VCaP (cell line): ENCODE data around the gene PIK3CB.
"Not testable (repeated sequence)": the region's sequence is repeated elsewhere in the genome, so short reads cannot be mapped to it uniquely, and the experiment has no call there.

Source experiments
- H3K27ac ChIP-seq: fragments of 450-650 bp; 2 replicates; pipeline ENCODE4 v1.5.1; 2017
- TF ChIP-seq, protein P1 (sequence below): fragments of 450-650 bp; conservative IDR thresholded peaks from 2 replicates; pipeline ENCODE4 v1.5.1; 2017; ENCODE audit warnings: mild to moderate bottlenecking, moderate library complexity

Gene PIK3CB

GRCh38 chr3:138767498-138768104 lies 67.1 kb downstream of the PIK3CB start:
- no peak overlapping the region for H3K27ac ChIP-seq
- TF ChIP-seq, protein P1, sequence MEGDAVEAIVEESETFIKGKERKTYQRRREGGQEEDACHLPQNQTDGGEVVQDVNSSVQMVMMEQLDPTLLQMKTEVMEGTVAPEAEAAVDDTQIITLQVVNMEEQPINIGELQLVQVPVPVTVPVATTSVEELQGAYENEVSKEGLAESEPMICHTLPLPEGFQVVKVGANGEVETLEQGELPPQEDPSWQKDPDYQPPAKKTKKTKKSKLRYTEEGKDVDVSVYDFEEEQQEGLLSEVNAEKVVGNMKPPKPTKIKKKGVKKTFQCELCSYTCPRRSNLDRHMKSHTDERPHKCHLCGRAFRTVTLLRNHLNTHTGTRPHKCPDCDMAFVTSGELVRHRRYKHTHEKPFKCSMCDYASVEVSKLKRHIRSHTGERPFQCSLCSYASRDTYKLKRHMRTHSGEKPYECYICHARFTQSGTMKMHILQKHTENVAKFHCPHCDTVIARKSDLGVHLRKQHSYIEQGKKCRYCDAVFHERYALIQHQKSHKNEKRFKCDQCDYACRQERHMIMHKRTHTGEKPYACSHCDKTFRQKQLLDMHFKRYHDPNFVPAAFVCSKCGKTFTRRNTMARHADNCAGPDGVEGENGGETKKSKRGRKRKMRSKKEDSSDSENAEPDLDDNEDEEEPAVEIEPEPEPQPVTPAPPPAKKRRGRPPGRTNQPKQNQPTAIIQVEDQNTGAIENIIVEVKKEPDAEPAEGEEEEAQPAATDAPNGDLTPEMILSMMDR, result no peak

DNA sequence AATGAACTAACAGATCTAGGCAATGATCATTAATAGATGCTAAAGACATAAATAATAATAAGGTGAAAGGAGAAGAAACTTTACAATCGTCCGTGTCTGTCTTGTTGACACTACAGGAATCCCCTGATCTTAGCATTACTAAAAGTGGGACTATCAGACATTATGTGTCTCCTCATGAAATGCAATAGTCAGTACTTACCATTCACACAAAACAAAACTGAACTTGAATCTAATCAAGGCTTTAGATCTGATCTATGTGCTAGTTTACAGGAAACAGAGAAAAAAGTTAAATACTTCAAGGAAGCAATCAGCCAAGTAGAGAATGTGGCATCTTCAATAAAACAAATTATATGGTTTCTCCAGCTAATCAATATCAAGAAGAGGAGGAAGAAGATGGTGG lies 73.7 kb downstream of the PIK3CB start:
- TF ChIP-seq, protein P1, result no peak
- no peak overlapping the region for H3K27ac ChIP-seq

GRCh38 chr3:138748190-138748589 lies 86.5 kb downstream of the PIK3CB start:
- H3K27ac ChIP-seq, result no peak overlapping the region
- TF ChIP-seq, protein P1, result no peak

DNA sequence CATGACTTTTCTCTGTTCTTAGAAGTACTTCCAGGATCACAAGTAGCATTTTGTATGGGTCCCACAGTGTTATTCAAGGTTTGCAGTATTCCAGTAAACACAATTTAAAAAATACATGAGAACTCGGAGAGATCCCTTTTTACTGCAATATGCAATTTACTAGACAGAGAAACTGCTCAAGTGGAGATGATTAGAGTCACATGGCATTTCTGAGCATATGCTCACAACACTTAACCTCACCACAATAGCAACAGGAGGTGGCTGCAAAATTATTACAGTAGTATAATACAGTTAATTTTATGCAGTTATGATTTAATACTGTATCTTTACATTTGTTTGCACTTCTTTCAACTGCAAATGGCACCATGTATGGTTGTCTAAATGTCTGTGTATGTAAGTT lies 87.5 kb downstream of the PIK3CB start:
- no peak overlapping the region for H3K27ac ChIP-seq
- TF ChIP-seq, protein P1, result no peak

GRCh38 chr3:138740072-138740471 lies 94.7 kb downstream of the PIK3CB start:
- TF ChIP-seq, protein P1, result no peak
- H3K27ac ChIP-seq, result no peak overlapping the region

DNA sequence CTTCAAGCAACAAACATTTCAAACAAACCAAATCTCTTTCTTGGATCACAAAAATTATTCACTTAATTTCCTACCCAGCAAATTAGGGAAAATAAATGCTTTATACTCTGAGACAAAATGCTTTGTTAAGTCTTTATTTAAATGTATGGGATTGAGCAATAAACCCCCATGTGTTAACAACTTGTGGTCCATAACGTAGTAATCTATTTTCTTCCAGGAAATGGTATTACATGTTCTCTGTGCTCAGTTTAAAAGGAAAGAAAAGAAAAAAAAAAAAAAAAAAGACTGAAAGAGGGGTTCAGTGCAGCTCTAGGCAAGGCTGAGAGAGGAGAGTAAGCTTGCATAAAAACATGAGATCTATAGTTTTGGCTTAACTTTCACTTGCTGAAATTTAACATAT lies 102.3 kb downstream of the PIK3CB start:
- no peak overlapping the region for H3K27ac ChIP-seq
- TF ChIP-seq, protein P1, result no peak

DNA sequence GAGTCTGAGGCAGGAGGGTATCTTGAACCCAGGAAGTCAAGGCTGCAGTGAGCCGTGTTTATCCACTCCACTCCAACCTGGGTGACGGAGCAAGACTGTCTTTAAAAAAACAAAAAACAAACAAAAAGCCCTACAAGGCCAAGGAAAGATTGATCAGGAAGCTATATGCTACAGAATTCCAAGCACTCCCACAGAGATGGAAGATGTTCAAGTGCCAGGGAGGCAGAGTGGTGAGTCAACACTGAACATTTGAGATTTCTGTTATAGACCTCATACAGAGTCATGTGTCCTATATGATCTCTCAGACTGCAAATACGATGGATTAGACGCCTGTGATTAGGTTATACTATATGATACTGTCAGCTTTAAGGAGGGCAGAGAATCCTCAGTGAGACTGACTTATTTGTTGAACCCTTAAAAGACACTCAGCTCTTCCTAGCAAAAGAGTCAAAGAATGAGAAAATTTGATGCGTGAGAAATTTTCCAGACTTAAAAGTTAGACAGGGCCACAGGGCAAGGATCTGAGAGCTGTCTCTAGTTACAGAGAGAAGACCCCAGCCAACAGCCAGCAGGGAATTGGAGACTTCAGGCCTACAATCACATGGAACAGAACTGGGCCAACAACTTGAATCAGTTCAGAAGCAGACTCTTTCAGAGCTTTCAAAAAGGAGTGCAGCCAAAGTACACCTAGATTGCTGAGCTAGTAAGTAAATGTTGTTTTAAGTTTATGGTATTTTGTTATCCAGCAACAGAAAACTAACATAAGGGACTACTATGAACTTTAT lies 107.6 kb downstream of the PIK3CB start:
- peak overlapping the region; percentile 56 for H3K27ac ChIP-seq
- TF ChIP-seq, protein P1, result no peak

- H3K27ac ChIP-seq, result not testable (repeated sequence)
Observed at GRCh38 chr3:138726042-138726441, 108.7 kb downstream of the PIK3CB start.
